ENCODE data around the gene MAD1L1.

GRCh38 chr7:2175514-2175913 is 57.2 kb downstream of the MAD1L1 start:
- no peak for TF ChIP-seq EZH2phosphoT487 (IDR thresholded peaks at IDR 0.05; ENCODE audit: insufficient read depth, low read depth)
- no peak for TF ChIP-seq EZH2 (IDR thresholded peaks at IDR 0.05; ENCODE audit: insufficient read depth, poor library complexity, severe bottlenecking)
